Nephron progenitor cell (in vitro differentiated cells): Measurements from ENCODE around the gene F13A1.

Experiments used
- DNase-seq: peaks from one replicate; pipeline ENCODE4 v3.0.0; 2021
- H3K27ac Mint-ChIP-seq: 2 replicates; pipeline ENCODE4 v1.8.0; 2021; ENCODE audit warnings: mild to moderate bottlenecking, moderate library complexity, mixed read lengths
- H3K27me3 Mint-ChIP-seq: 2 replicates; pipeline ENCODE4 v1.8.0; 2021; ENCODE audit warnings: mild to moderate bottlenecking, low read depth, mixed read lengths; ENCODE audit not compliant: poor library complexity
- H3K36me3 Mint-ChIP-seq: 2 replicates; pipeline ENCODE4 v1.8.0; 2021; ENCODE audit warnings: low read depth, mixed read lengths
- H3K4me1 Mint-ChIP-seq: 2 replicates; pipeline ENCODE4 v1.8.0; 2021; ENCODE audit warnings: mixed read lengths
- H3K4me3 Mint-ChIP-seq: 2 replicates; pipeline ENCODE4 v1.8.0; 2021; ENCODE audit warnings: mild to moderate bottlenecking, moderate library complexity, mixed read lengths
- H3K9me3 Mint-ChIP-seq: 2 replicates; pipeline ENCODE4 v1.8.0; 2021; ENCODE audit warnings: mild to moderate bottlenecking, moderate library complexity, mixed read lengths
- TF ChIP-seq, protein P1 (sequence below): fragments of 200-600 bp; sonication (generic); IDR thresholded peaks from 2 replicates; pipeline ENCODE4 v1.5.0; 2021; ENCODE audit warnings: antibody characterized with exemption

Gene F13A1

DNA sequence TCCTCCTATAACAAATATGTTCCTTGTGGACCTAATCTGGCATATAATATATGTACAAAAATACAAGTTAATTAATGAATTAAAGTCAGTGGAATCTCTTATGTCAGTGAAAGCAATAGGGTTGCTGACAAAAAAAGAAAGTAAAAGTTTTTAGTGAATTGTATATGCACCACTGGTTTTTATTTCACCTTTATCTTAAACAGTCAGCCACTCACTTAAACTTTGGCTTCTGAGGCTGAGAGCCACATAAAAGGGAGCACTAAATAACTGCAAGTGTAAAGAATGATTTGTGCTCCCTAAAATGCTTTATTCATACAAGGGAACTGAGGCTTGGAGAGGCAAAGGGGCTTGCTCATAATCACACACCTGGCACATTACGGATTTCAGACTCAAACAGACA, 9.9 kb upstream of the F13A1 start:
- H3K9me3 Mint-ChIP-seq, result no peaks in the 10 kb centered on the region
- H3K4me1 Mint-ChIP-seq, result peaks cover 12% of the 10 kb centered on the region
- H3K27ac Mint-ChIP-seq, result no peak overlapping the region
- TF ChIP-seq, protein P1, sequence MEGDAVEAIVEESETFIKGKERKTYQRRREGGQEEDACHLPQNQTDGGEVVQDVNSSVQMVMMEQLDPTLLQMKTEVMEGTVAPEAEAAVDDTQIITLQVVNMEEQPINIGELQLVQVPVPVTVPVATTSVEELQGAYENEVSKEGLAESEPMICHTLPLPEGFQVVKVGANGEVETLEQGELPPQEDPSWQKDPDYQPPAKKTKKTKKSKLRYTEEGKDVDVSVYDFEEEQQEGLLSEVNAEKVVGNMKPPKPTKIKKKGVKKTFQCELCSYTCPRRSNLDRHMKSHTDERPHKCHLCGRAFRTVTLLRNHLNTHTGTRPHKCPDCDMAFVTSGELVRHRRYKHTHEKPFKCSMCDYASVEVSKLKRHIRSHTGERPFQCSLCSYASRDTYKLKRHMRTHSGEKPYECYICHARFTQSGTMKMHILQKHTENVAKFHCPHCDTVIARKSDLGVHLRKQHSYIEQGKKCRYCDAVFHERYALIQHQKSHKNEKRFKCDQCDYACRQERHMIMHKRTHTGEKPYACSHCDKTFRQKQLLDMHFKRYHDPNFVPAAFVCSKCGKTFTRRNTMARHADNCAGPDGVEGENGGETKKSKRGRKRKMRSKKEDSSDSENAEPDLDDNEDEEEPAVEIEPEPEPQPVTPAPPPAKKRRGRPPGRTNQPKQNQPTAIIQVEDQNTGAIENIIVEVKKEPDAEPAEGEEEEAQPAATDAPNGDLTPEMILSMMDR, result no peak
- H3K27me3 Mint-ChIP-seq, result peaks cover 27% of the 10 kb centered on the region
- no peaks in the 10 kb centered on the region for H3K36me3 Mint-ChIP-seq
- no peak overlapping the region for H3K4me3 Mint-ChIP-seq
- no peak for DNase-seq

DNA sequence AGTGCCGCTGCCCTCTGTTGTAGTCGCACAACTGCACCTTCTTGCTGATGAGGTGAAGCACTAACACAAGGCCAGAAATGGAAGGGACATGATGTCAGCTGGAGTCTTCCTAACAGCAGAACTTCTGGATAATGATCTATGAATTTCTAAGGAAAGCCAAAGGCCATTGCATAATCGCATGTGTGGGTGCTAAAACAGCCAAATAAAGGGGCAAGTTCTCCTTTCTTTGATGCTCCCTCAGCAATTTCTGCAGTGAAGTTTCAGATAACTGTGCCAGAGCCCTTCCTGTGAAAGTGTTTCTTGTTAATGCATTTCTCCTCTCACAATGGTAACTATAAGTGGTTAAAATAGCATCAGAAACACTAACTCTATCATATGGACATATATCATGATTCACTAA, 8.0 kb upstream of the F13A1 start:
- peaks cover 41% of the 10 kb centered on the region for H3K27me3 Mint-ChIP-seq
- TF ChIP-seq, protein P1, result no peak
- peaks cover 12% of the 10 kb centered on the region for H3K4me1 Mint-ChIP-seq
- no peak overlapping the region for H3K27ac Mint-ChIP-seq
- H3K4me3 Mint-ChIP-seq, result no peak overlapping the region
- no peaks in the 10 kb centered on the region for H3K36me3 Mint-ChIP-seq
- no peak for DNase-seq
- no peaks in the 10 kb centered on the region for H3K9me3 Mint-ChIP-seq

DNA sequence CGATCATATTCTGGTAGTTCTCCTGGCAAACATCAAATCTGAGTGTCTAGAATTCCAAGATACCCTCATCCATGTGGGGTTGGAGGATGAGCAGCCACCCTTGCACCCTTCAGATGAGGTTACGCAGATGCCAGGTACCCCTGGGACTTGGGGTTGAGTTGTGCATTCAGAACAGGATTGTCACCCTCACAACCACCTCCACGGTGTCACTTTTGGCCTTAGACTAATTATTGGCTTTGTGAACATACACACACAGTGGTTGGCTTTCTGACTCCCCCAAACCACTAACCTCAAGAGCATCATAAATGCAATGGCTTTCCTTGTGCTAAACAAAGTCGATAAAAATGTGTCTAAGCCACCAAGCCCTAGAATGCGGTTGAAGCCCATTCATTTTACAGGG, 2.9 kb upstream of the F13A1 start:
- no peak for DNase-seq
- H3K9me3 Mint-ChIP-seq, result no peaks in the 10 kb centered on the region
- H3K27ac Mint-ChIP-seq, result no peak overlapping the region
- TF ChIP-seq, protein P1, result no peak
- H3K36me3 Mint-ChIP-seq, result no peaks in the 10 kb centered on the region
- peaks cover 10% of the 10 kb centered on the region for H3K4me1 Mint-ChIP-seq
- H3K27me3 Mint-ChIP-seq, result peaks cover 85% of the 10 kb centered on the region
- H3K4me3 Mint-ChIP-seq, result no peak overlapping the region

DNA sequence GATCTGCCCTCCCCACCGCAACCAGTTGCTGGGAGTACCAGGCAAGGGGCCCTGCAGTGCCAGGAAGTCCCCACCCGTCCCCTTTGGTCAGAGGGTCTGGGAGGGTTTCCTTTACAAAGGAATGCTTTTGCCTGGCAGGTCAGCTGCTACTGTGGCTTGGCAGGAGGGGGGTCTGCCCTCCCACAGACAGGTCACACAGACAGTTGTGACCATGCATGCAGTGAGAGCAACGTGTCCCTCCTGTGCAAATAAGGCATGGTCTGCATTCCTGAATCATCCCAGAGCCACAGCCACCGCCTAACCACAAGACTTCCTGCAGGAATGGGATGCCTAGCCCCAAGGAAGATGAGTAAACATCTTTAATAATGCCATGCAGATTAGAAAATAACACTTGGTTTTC, 439 bp upstream of the F13A1 start:
- Mint-ChIP-seq H3K27me3 (peaks cover 92% of the 10 kb centered on the region), H3K4me1 (peaks cover 10% of the 10 kb centered on the region), H3K27ac (no peak overlapping the region), H3K36me3 (no peaks in the 10 kb centered on the region), H3K9me3 (no peaks in the 10 kb centered on the region), H3K4me3 (peak overlapping the region; percentile 28)
- no peak for DNase-seq
- TF ChIP-seq, protein P1, result no peak

DNA sequence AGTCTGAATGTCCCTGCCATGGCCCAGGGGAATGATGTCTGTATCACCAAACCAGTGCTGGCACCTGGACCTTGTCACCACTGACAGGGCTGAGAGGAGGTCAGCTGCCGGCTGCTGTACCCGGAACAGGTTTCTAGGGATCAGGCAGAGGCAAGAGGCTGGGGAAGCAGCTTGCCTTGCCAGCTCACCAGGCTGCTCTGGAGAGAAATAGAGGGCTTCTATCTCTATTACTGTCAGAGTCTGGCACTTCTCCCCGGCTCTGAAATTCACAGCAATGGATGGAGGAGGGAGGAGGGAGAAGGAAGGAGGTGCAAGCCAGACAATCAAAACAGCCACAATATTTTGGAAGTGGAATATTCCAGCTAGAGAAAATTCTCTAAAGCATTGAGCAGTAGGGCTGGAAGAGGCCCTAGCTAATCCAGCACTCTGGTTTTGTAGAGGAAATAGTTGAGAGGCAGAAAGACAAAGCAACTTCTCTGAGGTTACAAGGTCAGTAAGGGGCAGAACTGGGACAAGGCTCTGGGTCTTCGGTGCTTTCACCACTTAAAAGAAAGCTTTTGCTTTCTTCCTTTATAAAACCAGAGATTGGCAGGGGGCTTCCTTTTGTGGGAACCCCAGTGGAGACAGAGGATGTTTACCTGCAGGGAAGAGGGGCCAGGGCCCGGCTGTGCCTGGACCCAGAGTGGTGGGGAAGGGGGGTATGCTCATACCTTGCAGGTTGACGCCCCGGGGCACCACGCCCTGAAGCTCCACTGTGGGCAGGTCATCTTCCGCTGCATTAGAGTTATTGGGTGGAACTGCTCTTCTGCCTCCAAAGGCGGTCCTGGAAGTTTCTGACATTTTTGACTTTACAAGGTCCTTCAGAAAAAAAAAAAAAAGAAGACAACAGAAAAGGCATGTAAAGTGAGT, 2.4 kb downstream of the F13A1 start:
- Mint-ChIP-seq H3K36me3 (no peaks in the 10 kb centered on the region), H3K27ac (no peak overlapping the region), H3K4me3 (no peak overlapping the region), H3K27me3 (peaks cover 72% of the 10 kb centered on the region), H3K4me1 (peaks cover 10% of the 10 kb centered on the region), H3K9me3 (no peaks in the 10 kb centered on the region)
- TF ChIP-seq, protein P1, result no peak
- DNase-seq, result no peak

DNA sequence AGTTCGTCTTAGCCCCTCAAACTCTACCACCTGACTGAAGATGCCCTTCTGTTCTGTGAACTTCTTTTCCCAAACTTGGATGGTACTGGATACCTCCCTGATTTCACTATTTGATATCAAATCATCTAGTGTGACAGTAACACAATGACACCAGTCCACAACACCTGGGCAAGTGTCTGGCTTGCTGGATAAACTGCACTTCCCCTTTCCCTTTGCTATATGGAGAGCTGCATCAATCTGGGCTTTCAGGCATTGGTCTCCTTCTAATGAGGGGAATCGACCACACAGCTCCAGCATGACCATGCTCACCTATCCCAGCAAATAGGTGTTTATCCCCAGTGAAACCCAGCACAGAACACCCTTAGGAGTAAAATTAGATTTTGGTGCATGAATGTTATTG, 3.1 kb downstream of the F13A1 start:
- Mint-ChIP-seq H3K4me1 (peaks cover 10% of the 10 kb centered on the region), H3K9me3 (no peaks in the 10 kb centered on the region), H3K27me3 (peaks cover 65% of the 10 kb centered on the region), H3K4me3 (no peak overlapping the region), H3K27ac (no peak overlapping the region), H3K36me3 (no peaks in the 10 kb centered on the region)
- DNase-seq, result no peak
- TF ChIP-seq, protein P1, result no peak
